ENCODE measurements around the gene ADAM19. TPM values are rescaled to one million over a fixed set of nuclear protein-coding genes. Genes with fewer than 3 reads are reported as not detected.

The ADAM19 gene
- polyA plus RNA-seq, 10 donors: 15.4 to 27.2 (median 20.0) TPM

- no peak for DNase-seq
These were observed 21.7 kb upstream of the ADAM19 start for GRCh38 chr5:157597277-157597676.

GRCh38 chr5:157596487-157596886, 20.9 kb upstream of the ADAM19 start:
- no peak for DNase-seq

GRCh38 chr5:157594675-157595459, 19.3 kb upstream of the ADAM19 start:
- no peak for DNase-seq

GRCh38 chr5:157594257-157594656, 18.7 kb upstream of the ADAM19 start:
- DNase-seq: no peak

- DNase-seq: no peak
These were observed 17.6 kb upstream of the ADAM19 start for GRCh38 chr5:157593052-157593757.

- DNase-seq: no peak
These were observed 17.0 kb upstream of the ADAM19 start for GRCh38 chr5:157592594-157592993.

GRCh38 chr5:157590478-157590877, 14.9 kb upstream of the ADAM19 start:
- DNase-seq: no peak

GRCh38 chr5:157584628-157585027, 9.1 kb upstream of the ADAM19 start:
- no peak for DNase-seq

- no peak for DNase-seq
These were observed 7.4 kb upstream of the ADAM19 start for GRCh38 chr5:157582731-157583620.

- DNase-seq: no peak
These were observed 6.3 kb upstream of the ADAM19 start for GRCh38 chr5:157581901-157582300.

- DNase-seq: no peak
These were observed 2.7 kb upstream of the ADAM19 start for GRCh38 chr5:157578079-157578780.

- DNase-seq: no peak
These were observed 1.1 kb upstream of the ADAM19 start for GRCh38 chr5:157576678-157577077.

GRCh38 chr5:157574456-157575380, 857 bp downstream of the ADAM19 start:
- DNase-seq: peak in 2 of 3 donors; percentile 49 to 82

GRCh38 chr5:157571357-157571827, 4.2 kb downstream of the ADAM19 start:
- peak in 1 of 3 donors; percentile 79 for DNase-seq

GRCh38 chr5:157570531-157571200, 4.9 kb downstream of the ADAM19 start:
- no peak for DNase-seq

GRCh38 chr5:157568720-157569119, 6.9 kb downstream of the ADAM19 start:
- no peak for DNase-seq

GRCh38 chr5:157568222-157568621, 7.4 kb downstream of the ADAM19 start:
- no peak for DNase-seq

- DNase-seq: no peak
These were observed 8.6 kb downstream of the ADAM19 start for GRCh38 chr5:157566902-157567489.
